HEK293 (cell line): Measurements from ENCODE around the gene LDHD.

Source experiments
- KLF16 ChIP-seq: fragments of 450-650 bp; formaldehyde crosslinking; IDR thresholded peaks from 2 replicates; pipeline ENCODE4 v1.5.1; 2017; ENCODE audit warnings: missing biosample characterization, missing genetic modification characterization
- REPIN1 ChIP-seq: fragments of 450-650 bp; formaldehyde crosslinking; IDR thresholded peaks from 2 replicates; pipeline ENCODE4 v1.5.1; 2017; ENCODE audit warnings: missing biosample characterization, missing genetic modification characterization, low read depth
- SP2 ChIP-seq: fragments of 450-650 bp; formaldehyde crosslinking; IDR thresholded peaks from 2 replicates; pipeline ENCODE4 v1.5.1; 2016; ENCODE audit warnings: missing biosample characterization, missing genetic modification characterization
- ZBTB17 ChIP-seq: fragments of 450-650 bp; formaldehyde crosslinking; IDR thresholded peaks from 2 replicates; pipeline ENCODE4 v1.5.1; 2016; ENCODE audit warnings: missing biosample characterization, missing genetic modification characterization
- TF ChIP-seq, protein P1 (sequence below): fragments of 450-650 bp; formaldehyde crosslinking; IDR thresholded peaks from 2 replicates; pipeline ENCODE4 v1.5.1; 2016; ENCODE audit warnings: missing biosample characterization, missing genetic modification characterization

DNA sequence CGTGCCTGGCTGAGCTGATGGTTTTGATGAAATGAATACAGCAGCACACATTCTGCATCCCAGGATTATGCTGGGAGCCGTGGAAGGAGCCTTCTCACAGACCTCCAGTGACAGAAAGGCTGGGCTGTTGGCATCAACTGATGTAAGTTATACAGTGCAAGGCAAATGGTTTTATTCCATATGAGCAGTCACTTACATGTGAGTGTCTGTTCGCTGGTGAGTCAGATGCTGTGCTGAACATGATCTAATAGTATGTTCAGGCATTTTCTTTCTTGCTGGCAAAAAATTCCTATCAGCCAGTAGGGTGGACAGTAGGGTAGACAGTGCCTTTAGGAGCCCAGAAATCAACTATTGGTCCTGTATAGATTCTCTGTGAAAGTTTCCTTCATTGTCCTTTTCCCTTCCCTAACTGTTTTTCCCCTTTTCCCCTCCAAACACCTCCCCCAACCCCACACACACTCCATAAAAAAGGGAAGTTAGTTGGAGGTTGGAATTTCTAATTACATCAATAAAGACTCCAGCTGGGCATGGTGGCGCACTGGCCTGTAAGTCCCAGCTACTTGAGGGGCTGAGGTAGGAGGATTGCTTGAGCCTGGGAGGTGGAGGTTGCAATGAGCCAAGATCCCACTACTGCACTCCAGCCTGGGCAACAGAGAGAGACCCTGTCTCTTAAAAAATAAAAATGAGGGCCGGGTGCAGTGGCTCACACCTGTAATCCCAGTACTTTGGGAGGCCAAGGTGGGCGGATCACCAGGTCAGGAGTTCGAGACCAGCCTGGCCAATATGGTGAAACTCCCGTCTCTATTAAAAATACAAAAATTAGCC, 36.2 kb downstream of the LDHD start:
- TF ChIP-seq SP2 (tag by site-specific recombination) (no peak), KLF16 (tag by site-specific recombination) (no peak), REPIN1 (tag by site-specific recombination) (no peak), ZBTB17 (no peak)
- TF ChIP-seq, protein P1, sequence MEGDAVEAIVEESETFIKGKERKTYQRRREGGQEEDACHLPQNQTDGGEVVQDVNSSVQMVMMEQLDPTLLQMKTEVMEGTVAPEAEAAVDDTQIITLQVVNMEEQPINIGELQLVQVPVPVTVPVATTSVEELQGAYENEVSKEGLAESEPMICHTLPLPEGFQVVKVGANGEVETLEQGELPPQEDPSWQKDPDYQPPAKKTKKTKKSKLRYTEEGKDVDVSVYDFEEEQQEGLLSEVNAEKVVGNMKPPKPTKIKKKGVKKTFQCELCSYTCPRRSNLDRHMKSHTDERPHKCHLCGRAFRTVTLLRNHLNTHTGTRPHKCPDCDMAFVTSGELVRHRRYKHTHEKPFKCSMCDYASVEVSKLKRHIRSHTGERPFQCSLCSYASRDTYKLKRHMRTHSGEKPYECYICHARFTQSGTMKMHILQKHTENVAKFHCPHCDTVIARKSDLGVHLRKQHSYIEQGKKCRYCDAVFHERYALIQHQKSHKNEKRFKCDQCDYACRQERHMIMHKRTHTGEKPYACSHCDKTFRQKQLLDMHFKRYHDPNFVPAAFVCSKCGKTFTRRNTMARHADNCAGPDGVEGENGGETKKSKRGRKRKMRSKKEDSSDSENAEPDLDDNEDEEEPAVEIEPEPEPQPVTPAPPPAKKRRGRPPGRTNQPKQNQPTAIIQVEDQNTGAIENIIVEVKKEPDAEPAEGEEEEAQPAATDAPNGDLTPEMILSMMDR, result no peak
